ENCODE measurements around the gene IL17RD.

Gene IL17RD

DNA sequence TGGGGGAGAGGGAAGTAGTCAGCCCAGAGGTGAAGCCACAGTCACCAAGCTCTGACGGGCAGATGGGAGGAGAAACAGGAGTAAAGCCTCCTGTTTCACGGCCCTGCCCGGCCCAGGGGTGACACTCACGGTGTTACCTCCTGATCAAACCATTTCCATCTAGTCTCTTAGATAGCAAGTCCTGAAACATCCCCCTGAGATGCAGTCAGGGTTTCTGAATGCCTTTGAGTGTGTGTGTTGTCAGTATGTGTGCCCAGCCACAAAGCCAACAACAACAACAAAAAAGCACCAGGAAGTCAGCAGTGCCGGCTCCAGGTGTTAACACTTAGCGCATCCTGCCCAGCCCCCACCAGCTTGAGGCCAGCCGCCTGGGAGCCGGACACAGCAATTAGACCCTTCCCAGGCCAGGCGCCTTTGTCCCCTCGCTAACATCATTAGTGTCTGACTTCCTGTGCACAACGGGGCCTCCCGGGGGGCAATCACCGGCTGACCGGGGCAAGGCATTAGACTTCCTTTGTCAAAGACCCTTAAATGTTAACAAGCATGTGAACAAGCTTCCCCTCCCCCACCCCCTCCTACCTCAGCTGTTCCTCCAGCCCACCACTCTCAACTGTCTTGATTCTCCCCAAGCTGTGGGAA lies 34.5 kb downstream of the IL17RD start:
- no peak for DNase-seq (ENCODE audit: low spot score)

DNA sequence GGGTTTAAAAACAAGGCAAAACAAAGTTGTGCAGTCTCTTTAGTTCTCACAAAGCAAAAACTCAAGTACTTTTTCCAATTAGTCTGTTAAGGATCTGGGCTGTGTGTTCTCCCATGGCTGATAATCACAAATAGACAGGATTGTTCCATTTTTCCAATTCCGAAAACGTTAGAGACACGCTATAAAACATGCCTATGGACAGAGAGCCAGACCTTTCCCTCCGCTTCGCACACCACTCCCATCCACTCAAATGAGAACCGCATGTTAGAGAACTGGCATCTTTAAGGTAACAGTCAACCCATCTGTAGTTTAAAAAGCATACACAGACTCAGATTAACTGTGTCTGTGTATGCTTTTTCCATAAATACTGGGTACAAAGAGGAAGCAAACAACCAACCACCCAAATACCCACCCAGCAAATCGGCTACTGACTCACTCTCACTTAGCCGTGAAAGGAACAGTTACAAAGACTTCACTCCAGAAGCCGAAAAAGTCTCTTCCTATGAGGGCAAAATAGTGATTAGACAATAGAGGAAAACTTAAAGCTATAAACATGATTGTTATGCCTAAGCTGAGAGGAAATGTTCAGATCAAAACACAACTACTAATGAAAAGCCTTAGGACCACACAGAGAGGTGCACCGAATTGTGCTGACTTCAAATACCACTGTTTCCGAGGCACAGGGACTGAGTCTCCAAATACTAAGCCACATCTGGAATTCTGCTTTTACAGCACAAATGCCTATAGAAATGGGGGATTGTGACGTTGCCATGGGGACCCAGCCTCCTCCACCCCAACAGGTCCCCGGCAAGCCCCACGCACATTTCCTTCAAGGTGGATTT lies 36.1 kb downstream of the IL17RD start:
- no peak for DNase-seq (ENCODE audit: low spot score)

DNA sequence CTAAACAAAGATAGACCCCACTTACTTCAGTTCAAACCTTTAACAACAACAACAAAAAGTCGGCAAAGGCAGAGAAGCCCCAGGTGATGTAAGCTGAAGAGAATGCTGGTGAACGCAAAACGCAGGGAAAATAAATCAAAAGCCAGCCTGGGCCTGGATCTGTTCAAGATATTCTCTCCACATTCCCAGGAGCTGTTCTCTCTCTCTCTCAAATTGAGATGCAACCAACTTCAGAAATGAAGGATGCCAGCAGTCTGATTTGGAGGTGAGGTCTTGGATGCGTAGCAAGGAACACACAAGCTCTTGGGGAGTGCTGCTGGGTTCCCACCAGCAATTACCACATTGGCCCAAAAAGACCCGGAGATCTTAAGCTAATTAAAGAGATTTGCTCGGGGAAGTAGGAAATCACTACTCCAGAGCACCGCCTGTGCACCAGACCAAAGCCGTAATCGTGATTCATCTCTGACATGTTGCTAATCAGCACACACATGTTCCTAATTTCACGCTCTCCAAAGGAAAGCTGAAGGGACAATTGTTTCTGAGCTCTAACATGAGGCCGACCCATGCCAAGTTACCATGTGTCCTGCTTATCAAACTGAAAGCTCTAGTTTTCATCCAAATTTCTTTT lies 37.1 kb downstream of the IL17RD start:
- DNase-seq (ENCODE audit: low spot score): no peak

DNA sequence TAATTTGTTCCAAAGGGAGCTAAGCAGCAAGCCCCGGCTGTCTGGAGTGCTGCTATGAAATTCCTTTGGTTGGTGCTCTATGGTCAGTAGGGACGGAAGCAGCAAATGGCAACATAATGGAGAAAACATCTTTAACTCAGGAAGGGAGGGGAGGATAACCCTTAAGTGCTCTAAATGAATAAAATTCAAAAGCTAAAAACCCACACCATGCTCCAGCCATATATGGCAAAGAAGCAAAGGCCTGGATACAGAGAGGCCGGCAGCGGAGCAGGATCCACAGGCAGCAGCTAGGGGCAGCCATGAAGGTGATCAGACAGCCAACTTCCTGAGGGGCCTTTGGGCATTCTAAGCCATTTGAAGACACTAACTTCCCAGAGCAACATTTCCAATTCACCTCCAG lies 38.9 kb downstream of the IL17RD start:
- no peak for DNase-seq (ENCODE audit: low spot score)

DNA sequence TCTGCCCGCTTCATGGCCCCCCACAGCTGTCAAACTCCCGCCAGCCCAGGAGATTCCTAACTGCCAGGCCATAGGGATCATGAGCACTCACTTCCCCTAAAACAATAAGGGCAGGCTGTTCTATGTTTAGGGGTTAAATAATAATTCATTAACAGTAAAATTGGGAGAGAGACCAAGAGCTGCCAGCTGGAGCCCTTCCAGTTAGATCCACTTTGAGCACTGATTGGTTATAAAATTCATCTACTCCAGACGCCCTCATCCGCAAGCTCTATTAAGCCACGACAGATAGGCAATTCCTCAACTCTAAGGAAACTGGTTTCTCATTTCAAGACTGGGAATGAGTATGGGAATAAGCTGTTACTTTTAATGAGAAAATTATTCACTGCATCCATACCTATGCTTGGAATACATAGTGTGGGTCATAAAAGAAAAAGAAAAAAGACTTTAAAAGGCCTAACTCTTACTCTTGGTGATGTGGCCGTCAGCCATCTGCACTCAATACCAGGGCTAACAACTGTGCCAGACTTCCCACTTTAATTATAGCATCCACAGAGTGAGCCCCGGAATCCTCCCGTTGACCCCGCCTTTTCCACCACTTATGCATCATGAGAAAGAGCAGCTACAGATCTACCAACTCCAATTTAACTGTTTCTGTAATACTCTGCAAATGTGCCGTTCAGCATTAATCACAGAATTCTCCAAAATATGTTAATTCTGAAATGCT lies 44.5 kb downstream of the IL17RD start:
- no peak for DNase-seq (ENCODE audit: low spot score)

DNA sequence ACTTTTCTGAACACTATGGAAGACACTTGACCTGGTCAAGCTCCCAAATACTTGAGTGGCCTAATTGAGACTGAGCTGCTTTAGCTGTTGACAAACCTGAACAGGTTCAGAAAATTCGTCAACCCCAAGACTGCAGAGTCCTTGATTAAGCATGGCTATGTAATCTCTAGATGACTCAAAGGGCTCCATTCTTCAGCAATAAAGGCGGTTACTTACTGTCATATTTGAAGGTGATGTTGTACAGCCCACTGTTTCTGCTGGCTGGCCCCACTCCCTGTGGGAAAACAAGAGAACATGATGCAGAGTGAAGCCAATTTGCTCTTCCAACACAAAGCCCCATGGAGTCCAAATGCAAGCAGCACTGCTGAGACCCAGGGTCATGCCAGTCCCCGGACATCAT lies 45.1 kb downstream of the IL17RD start:
- no peak for DNase-seq (ENCODE audit: low spot score)

DNA sequence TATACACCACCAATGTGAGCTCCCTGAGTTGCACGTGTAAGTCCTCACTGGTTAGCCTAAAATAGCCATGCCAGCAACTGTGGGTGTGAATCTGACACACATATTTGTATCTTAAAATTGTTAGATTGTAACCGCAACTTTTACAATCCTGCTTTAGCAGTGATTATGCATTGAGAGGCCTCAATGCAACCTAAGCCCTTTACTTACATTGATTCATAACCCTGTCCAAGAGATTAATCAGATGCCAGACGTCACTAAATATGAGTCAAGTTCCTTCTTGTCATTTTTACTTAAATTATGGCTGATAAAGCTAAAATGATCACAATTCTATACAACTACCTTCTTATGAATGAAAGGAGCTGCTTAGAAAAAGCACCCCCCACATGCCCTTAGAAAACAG lies 46.9 kb downstream of the IL17RD start:
- no peak for DNase-seq (ENCODE audit: low spot score)

DNA sequence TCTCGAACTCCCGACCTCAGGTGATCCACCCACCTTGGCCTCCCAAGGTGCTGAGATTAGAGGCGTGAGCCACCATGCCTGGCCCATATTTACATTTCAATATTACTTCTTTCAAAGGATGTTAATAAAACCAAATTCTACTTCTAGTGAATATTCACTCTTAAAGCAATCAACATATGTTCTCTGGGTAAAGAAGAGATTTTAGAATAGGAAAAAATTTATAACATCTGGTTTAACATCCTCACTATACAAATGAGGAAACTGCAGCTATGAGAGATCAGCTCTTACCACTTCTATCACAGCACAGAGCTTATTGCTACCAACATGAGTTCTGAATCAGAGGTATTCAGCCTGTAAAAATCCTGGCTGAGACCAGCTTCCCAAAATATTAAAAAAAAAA lies 48.7 kb downstream of the IL17RD start:
- DNase-seq (ENCODE audit: low spot score): no peak

DNA sequence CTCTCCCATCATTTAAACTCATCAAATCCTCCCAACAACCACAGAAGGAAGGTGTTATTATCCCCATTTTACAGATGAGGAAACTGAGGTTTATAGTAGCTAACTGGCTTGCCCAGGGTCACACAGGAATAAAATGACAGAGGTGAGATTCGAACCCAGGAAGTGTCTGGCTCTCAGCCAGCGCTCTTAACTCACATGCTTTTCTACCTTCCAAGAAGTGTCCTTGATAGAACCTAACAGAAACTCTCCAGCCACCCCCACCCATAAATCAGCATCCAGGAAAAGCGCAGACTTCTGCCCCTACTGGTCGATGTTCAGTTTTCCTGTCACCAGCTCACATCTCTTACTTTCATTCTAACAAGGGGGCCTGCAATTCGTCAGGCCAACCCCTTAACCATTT lies 52.9 kb downstream of the IL17RD start:
- DNase-seq (ENCODE audit: low spot score): no peak

DNA sequence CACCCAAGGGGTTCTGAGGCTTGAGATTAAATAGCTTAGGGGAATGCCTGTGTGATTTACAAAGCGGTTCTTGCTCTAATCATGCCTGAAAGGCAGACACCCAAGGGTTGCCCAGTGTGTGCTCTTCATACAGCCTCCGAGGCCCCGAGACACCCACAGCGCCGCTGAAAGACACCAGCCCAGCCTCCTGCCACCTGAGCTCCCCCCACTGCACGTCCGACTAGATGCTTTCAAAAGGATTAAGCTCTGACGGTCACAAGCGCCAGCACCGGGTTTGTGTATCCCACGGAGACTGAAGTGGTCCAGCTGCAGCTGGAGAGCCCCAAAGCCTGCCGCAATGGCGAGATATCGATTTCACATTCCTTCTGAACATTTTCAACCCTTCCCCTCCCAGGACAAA lies 54.4 kb downstream of the IL17RD start:
- DNase-seq (ENCODE audit: low spot score): no peak

DNA sequence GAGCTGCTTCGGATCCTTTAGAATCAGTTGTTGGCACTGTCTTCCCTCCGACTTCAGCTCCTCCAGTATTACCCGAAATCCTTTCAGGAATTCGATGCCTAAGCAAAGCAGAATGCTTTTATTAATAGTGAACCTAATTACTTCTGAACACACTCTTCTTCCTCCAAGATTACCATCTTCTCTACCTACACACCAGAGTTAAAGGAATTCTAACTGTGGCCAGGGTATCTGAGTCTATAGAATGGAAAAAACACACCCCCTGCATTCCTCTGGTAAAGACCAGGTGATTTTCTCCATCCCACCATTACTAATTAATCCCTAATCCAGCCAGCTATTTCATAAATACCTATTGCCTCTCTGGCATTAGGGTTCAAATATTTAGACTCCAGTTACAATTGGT lies 54.9 kb downstream of the IL17RD start:
- DNase-seq (ENCODE audit: low spot score): no peak

DNA sequence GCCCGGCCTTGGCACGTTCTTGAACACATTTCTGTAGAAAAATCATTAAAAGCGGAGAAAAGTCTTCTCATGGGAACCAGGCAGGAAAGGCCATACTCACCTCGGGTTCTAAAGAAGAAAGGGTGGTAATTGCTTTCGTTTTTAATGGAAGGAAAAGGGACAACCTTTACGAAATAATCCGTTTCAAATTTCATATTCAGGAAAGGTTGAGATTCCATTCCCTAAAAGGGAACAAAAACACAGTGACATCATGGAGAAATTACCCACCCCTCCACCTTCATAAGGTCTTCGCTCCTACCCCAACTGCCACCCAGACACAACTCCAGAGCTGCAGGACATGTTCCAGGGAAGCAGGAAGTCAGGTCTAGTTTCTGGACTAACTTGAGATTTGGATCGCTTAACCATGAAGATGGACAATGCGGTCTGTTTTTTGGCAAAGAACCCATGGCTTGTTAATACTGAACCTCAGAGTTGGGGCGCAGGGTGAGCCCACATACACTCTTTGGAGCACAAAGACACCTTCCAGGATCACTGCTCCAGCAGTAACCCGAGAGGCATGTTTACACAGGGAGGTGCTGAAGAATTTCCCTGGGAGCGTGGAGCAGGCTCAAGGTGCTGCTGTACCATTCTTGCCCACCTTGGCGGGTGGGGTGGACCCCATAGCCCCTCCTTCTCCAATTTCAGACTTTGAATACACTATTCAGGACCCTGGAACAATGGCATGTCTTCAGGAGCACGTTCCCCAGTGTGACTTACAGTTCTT lies 55.5 kb downstream of the IL17RD start:
- no peak for DNase-seq (ENCODE audit: low spot score)

DNA sequence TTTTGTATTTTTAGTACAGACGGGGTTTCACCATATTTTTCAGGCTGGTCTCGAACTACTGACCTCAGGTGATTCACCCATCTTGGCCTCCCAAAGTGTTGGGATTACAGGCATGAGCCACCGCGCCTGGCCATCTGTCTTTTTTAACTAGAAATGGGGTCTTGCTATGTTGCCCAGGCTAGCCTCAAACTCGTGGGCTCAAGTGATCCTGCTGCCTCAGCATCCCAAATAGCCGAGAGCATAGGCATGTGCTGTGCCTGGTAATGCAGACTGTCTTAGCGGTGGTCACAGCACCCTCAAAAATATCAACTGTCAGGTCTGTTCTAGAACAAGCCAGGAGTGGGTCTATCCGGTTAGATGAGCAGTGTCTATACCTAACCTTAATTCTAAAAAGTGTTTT lies 56.5 kb downstream of the IL17RD start:
- no peak for DNase-seq (ENCODE audit: low spot score)

DNA sequence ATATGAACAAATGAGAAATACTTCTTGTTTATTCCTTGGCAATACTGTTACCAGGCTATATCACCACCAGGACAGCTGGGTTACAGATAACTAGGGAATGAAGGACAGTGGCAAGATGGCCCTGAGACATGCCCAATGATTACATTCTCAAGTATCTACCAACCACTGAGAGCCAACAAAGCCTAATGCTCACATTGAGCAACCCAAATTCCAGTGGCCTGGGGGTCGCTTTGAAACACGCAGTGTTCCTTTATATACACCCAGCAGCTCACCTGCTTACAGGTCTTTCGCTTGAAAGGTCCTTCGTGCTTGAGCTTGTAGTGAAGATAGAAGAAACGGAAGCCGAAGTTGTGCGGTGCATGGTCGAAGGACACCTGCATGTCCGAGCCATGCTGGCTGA lies 59.6 kb downstream of the IL17RD start:
- no peak for DNase-seq (ENCODE audit: low spot score)

DNA sequence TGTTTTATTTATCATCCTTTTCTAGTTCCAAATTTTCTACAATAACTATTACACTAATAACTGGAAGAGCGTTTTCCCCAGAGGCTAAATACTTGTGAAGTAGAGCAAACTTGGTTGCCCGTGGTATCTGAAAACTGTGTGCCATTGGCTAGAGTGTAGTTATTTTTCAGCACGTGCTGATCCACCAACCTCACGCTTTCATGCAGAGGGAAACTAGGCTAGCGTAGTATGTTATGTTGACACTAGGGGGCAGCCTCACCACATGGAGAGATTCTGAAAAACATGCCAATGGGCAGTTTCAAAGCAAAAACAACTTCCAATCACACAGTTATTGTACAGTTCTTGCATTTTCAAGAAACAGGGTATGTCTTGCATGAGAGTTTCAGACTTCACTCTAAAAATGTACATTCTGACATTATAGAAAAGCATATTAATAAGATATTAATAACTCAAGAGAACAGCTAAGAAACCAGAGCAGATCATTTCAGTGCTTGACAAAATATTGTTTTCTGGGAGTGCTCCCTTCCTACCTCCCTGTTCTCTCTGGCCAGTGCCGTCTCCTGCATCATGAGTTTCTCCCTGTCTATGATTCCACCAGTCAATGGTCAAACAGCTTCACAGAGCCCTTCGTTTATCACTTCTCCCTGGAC lies 65.0 kb downstream of the IL17RD start:
- DNase-seq (ENCODE audit: low spot score): peak; percentile 83

DNA sequence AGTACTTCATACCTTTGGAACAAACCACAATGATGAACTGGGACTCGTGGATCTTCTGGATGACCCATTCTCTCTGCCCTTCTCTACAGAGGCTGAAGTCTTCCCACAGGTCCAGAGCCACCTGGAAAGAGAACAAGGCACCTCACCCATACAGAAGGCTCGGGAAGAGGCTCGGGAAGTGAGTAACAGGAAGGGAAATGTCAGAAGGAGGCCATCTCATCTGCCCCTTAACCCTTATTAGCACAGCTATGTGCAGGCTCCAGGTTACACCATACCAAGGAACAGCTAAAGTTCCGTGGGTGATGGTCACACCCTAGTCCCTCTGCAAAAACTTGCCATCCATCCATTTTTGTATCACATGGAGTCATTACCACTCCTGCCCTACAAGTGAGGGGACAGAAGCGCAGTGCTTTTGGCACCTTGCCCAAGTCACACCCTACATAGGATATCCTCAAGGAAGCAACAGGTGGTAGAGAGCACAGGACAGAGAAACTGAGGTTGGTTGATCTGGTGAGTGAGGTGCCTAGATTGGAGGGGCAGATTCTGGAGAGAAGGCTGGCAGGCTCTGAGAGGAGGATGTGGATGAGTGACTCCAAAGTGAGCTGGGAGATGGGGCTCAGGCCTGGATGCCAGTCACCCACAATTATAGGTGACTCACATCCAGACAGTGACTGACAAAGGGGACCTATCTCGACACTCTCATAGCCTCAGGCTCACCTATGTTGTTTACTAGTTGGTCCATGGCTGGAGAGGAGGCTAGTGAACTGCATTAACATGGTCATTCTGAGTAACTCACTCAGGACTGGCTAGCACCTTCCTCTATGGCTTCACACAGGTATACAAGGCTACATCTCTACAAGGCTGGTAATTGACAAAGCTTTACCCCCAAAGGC lies 66.5 kb downstream of the IL17RD start:
- no peak for DNase-seq (ENCODE audit: low spot score)

DNA sequence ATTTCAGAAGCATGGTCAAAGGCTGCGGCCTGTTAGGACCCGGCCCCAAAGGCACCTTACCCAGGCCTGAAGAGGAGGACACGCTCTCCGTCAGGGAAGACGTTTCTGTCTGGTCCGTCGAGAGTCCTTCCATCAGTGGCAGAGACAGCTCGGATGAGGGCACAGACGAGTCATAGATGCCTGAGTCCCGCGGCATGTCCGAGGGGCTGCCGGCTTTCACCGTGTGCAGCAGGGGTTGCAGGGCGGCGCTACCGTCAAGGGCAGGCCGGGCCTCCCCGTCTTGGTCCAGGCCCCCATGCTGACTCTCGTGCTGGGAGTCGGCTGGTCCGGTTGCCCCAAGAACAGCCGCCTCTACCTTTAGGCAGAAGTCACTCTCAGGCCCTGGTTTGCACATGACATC lies 67.6 kb downstream of the IL17RD start:
- DNase-seq (ENCODE audit: low spot score): no peak

DNA sequence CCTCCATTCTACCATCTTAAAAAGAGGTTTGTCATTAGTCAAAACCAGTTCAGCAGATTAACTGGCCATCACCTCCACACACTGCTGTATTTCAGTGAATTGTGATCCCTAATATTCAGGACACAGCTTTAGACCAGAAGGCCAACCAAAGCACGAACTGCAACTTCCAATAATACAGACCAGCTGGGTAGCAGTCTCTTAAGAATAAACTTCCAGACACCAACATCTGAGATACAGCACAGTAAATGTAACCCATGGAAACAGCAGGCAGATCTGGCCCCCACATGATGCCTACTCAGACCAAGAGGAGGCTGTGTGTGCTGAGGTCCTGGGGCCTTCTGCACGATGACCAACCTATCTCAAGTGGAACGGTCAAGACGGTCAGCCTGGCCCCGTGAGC lies 69.8 kb downstream of the IL17RD start:
- DNase-seq (ENCODE audit: low spot score): no peak

DNA sequence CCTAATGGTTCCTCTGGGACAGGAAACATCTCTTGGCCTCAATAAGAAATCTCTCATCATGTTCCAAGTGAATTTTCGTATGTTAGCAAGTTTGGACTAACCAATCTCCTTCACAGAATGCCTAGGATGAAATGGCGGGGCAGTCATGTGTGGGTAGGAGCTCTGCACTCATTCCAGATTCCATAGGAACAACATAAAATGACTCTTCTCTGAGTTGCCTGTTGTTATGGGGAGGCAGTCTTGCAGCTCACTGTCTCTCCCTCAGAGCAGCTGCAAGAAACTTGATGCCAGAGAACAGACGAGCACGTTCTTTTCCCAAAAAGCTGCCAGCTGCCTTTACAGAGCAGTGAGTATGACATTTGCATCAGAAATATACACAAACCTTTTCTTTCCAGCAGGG lies 70.6 kb downstream of the IL17RD start:
- DNase-seq (ENCODE audit: low spot score): no peak

DNA sequence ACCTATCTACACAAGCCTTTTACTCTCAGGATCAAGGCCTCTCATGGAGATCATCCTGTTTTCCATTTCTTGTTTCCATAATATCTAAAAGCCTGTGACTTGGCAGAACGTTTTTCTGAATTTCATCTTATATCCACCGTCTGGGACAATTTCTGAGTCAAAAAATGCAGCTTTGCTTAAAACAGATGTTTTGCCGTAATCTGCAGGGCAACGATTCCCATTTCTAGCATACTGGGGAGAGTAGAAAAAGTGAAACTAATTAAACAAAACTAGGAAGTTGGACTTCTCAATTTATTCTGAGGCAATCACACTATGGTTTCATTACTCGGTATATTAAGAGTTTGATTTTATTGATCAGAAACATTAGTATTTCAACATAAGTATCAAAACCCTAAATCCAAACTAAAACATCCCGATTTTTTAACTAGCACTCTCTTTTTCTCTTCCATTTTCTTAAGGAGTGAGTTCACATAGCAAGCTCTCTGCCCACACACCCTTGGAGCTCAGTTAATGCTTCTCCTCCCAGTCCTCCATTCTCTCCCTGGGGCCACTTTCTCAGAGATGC lies 71.1 kb downstream of the IL17RD start:
- DNase-seq (ENCODE audit: low spot score): no peak

Data from AG08396 (cell line).